ENCODE data around the gene MCC. TPM values are rescaled to one million over a fixed set of nuclear protein-coding genes. Genes with fewer than 3 reads are reported as not detected.

The MCC gene
- total RNA-seq, 1 donor from 2014 or later, result 15.1 TPM

GRCh38 chr5:113319256-113320053 is 168.8 kb downstream of the MCC start:
- Histone ChIP-seq H3K9me3 (ENCODE audit: control insufficient read depth in 3 of 3, low read length in 3 of 3) (no peaks in the 10 kb centered on the region), H3K9ac (ENCODE audit: low read depth in 1 of 3, low read length in 3 of 3) (no peak overlapping the region), H3K36me3 (ENCODE audit: control insufficient read depth in 3 of 3, insufficient read depth in 3 of 3, low read length in 3 of 3) (no peaks in the 10 kb centered on the region), H3K4me3 (ENCODE audit: low read length in 3 of 3) (no peak overlapping the region), H3K4me1 (ENCODE audit: control insufficient read depth in 3 of 3, insufficient read depth in 3 of 3, low read length in 3 of 3) (no peaks in the 10 kb centered on the region), H3K27me3 (ENCODE audit: control insufficient read depth in 3 of 3, insufficient read depth in 3 of 3, low read length in 3 of 3) (no peaks in the 10 kb centered on the region), H3K27ac (ENCODE audit: low read depth, low read length) (no peak overlapping the region)

DNA sequence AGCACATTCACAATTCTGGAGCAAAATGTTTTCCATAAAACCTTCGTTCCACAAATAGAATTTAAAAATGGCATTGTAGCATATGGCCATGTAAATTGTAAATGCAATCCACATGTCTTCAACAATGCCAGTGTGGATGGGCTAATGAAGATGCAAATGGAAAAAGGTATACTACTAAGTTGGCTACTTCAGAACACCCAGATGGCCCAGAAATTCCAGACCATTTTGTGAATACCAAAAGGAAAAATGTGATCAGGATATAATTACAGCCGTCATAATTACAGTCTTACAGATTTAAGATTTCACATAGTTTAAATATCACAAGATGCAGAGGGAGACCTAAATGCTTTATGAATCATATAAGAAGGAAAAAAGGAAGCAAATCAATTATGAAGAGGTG is 170.6 kb downstream of the MCC start:
- Histone ChIP-seq H3K4me3 (ENCODE audit: low read length in 3 of 3) (no peak overlapping the region), H3K4me1 (ENCODE audit: control insufficient read depth in 3 of 3, insufficient read depth in 3 of 3, low read length in 3 of 3) (no peaks in the 10 kb centered on the region), H3K27ac (ENCODE audit: low read depth, low read length) (no peak overlapping the region), H3K9ac (ENCODE audit: low read depth in 1 of 3, low read length in 3 of 3) (no peak overlapping the region), H3K36me3 (ENCODE audit: control insufficient read depth in 3 of 3, insufficient read depth in 3 of 3, low read length in 3 of 3) (no peaks in the 10 kb centered on the region), H3K27me3 (ENCODE audit: control insufficient read depth in 3 of 3, insufficient read depth in 3 of 3, low read length in 3 of 3) (no peaks in the 10 kb centered on the region), H3K9me3 (ENCODE audit: control insufficient read depth in 3 of 3, low read length in 3 of 3) (no peaks in the 10 kb centered on the region)

GRCh38 chr5:113311301-113311700 is 177.0 kb downstream of the MCC start:
- no peak overlapping the region for H3K4me3 ChIP-seq (ENCODE audit: low read length in 3 of 3)
- H3K4me1 ChIP-seq (ENCODE audit: control insufficient read depth in 3 of 3, insufficient read depth in 3 of 3, low read length in 3 of 3), result no peaks in the 10 kb centered on the region
- H3K27me3 ChIP-seq (ENCODE audit: control insufficient read depth in 3 of 3, insufficient read depth in 3 of 3, low read length in 3 of 3), result peaks cover 0 to 2% (median 0%) of the 10 kb centered on the region in 3 donors
- no peak overlapping the region for H3K9ac ChIP-seq (ENCODE audit: low read depth in 1 of 3, low read length in 3 of 3)
- no peak overlapping the region for H3K27ac ChIP-seq (ENCODE audit: low read depth, low read length)
- H3K9me3 ChIP-seq (ENCODE audit: control insufficient read depth in 3 of 3, low read length in 3 of 3), result no peaks in the 10 kb centered on the region
- no peaks in the 10 kb centered on the region for H3K36me3 ChIP-seq (ENCODE audit: control insufficient read depth in 3 of 3, insufficient read depth in 3 of 3, low read length in 3 of 3)

- Histone ChIP-seq H3K4me3 (ENCODE audit: low read length in 3 of 3) (no peak overlapping the region), H3K9me3 (ENCODE audit: control insufficient read depth in 3 of 3, low read length in 3 of 3) (peaks cover 0 to 3% (median 0%) of the 10 kb centered on the region in 3 donors), H3K36me3 (ENCODE audit: control insufficient read depth in 3 of 3, insufficient read depth in 3 of 3, low read length in 3 of 3) (no peaks in the 10 kb centered on the region), H3K27me3 (ENCODE audit: control insufficient read depth in 3 of 3, insufficient read depth in 3 of 3, low read length in 3 of 3) (no peaks in the 10 kb centered on the region), H3K9ac (ENCODE audit: low read depth in 1 of 3, low read length in 3 of 3) (no peak overlapping the region), H3K4me1 (ENCODE audit: control insufficient read depth in 3 of 3, insufficient read depth in 3 of 3, low read length in 3 of 3) (no peaks in the 10 kb centered on the region), H3K27ac (ENCODE audit: low read depth, low read length) (no peak overlapping the region)
Measured at GRCh38 chr5:113302120-113302519, 186.1 kb downstream of the MCC start.

DNA sequence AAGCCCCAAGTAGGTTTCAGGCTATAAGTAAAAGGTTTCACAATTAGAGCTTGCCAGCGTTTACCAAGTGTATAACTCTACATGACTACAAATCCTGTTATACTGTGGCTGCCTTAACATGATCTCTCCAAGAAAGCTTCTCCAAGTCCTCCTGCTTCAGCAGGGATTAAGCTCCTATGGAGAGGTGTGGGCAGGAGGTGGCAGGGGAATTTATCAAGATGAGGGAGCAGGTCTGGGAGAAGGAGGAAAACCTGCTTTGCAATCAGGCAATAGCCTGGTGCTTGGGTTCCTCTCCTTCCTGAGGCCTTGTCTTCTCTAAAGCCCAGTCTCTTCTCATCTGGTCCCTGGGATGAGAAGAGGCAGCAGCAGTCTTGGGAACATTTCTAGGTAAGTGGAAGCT is 188.7 kb downstream of the MCC start:
- H3K27me3 ChIP-seq (ENCODE audit: control insufficient read depth in 3 of 3, insufficient read depth in 3 of 3, low read length in 3 of 3), result no peaks in the 10 kb centered on the region
- peaks cover 0 to 5% (median 3%) of the 10 kb centered on the region in 3 donors for H3K4me1 ChIP-seq (ENCODE audit: control insufficient read depth in 3 of 3, insufficient read depth in 3 of 3, low read length in 3 of 3)
- no peaks in the 10 kb centered on the region for H3K36me3 ChIP-seq (ENCODE audit: control insufficient read depth in 3 of 3, insufficient read depth in 3 of 3, low read length in 3 of 3)
- H3K9ac ChIP-seq (ENCODE audit: low read depth in 1 of 3, low read length in 3 of 3), result no peak overlapping the region
- no peak overlapping the region for H3K4me3 ChIP-seq (ENCODE audit: low read length in 3 of 3)
- H3K9me3 ChIP-seq (ENCODE audit: control insufficient read depth in 3 of 3, low read length in 3 of 3), result no peaks in the 10 kb centered on the region
- H3K27ac ChIP-seq (ENCODE audit: low read depth, low read length), result no peak overlapping the region

- H3K27ac ChIP-seq (ENCODE audit: low read depth, low read length), result no peak overlapping the region
- H3K9ac ChIP-seq (ENCODE audit: low read depth in 1 of 3, low read length in 3 of 3), result no peak overlapping the region
- peaks cover 8 to 15% (median 15%) of the 10 kb centered on the region in 3 donors for H3K4me1 ChIP-seq (ENCODE audit: control insufficient read depth in 3 of 3, insufficient read depth in 3 of 3, low read length in 3 of 3)
- H3K36me3 ChIP-seq (ENCODE audit: control insufficient read depth in 3 of 3, insufficient read depth in 3 of 3, low read length in 3 of 3), result no peaks in the 10 kb centered on the region
- no peaks in the 10 kb centered on the region for H3K9me3 ChIP-seq (ENCODE audit: control insufficient read depth in 3 of 3, low read length in 3 of 3)
- peaks cover 0 to 10% (median 0%) of the 10 kb centered on the region in 3 donors for H3K27me3 ChIP-seq (ENCODE audit: control insufficient read depth in 3 of 3, insufficient read depth in 3 of 3, low read length in 3 of 3)
- H3K4me3 ChIP-seq (ENCODE audit: low read length in 3 of 3), result no peak overlapping the region
Measured at GRCh38 chr5:113296676-113297075, 191.6 kb downstream of the MCC start.

DNA sequence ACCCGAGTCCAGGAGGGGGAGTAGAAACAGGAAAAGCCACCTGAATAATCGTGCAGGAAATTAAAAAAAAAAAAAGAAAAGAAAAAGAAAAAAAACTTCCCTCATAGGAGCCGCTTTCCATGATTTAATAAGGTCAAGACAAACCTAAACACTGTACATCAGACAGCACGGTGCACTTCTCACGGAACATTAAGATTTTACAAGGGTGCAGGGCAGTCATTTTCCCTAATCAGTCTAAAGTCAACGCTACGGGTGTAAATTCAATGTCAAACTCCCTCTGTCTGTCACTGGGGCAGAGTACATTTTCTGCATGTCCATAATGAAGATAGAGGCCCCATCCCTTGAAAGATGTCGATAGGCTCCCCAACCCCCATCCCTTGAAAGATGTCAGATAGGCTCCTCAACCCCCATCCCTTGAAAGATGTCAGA is 193.1 kb downstream of the MCC start:
- no peaks in the 10 kb centered on the region for H3K9me3 ChIP-seq (ENCODE audit: control insufficient read depth in 3 of 3, low read length in 3 of 3)
- H3K4me3 ChIP-seq (ENCODE audit: low read length in 3 of 3), result peak overlapping the region; percentile 67 to 97 (median 83)
- H3K9ac ChIP-seq (ENCODE audit: low read depth in 1 of 3, low read length in 3 of 3), result peak overlapping the region; percentile 39 to 81 (median 52)
- H3K4me1 ChIP-seq (ENCODE audit: control insufficient read depth in 3 of 3, insufficient read depth in 3 of 3, low read length in 3 of 3), result peaks cover 8 to 15% (median 15%) of the 10 kb centered on the region in 3 donors
- peaks cover 0 to 10% (median 0%) of the 10 kb centered on the region in 3 donors for H3K27me3 ChIP-seq (ENCODE audit: control insufficient read depth in 3 of 3, insufficient read depth in 3 of 3, low read length in 3 of 3)
- H3K36me3 ChIP-seq (ENCODE audit: control insufficient read depth in 3 of 3, insufficient read depth in 3 of 3, low read length in 3 of 3), result no peaks in the 10 kb centered on the region
- H3K27ac ChIP-seq (ENCODE audit: low read depth, low read length), result peak overlapping the region; percentile 77

- no peaks in the 10 kb centered on the region for H3K9me3 ChIP-seq (ENCODE audit: control insufficient read depth in 3 of 3, low read length in 3 of 3)
- peak overlapping the region; percentile 50 to 87 (median 81) for H3K9ac ChIP-seq (ENCODE audit: low read depth in 1 of 3, low read length in 3 of 3)
- no peaks in the 10 kb centered on the region for H3K36me3 ChIP-seq (ENCODE audit: control insufficient read depth in 3 of 3, insufficient read depth in 3 of 3, low read length in 3 of 3)
- H3K4me3 ChIP-seq (ENCODE audit: low read length in 3 of 3), result peak overlapping the region; percentile 67 to 97 (median 83)
- peak overlapping the region; percentile 77 for H3K27ac ChIP-seq (ENCODE audit: low read depth, low read length)
- peaks cover 8 to 15% (median 15%) of the 10 kb centered on the region in 3 donors for H3K4me1 ChIP-seq (ENCODE audit: control insufficient read depth in 3 of 3, insufficient read depth in 3 of 3, low read length in 3 of 3)
- H3K27me3 ChIP-seq (ENCODE audit: control insufficient read depth in 3 of 3, insufficient read depth in 3 of 3, low read length in 3 of 3), result peaks cover 0 to 10% (median 0%) of the 10 kb centered on the region in 3 donors
Measured at GRCh38 chr5:113294311-113295110, 193.7 kb downstream of the MCC start.

DNA sequence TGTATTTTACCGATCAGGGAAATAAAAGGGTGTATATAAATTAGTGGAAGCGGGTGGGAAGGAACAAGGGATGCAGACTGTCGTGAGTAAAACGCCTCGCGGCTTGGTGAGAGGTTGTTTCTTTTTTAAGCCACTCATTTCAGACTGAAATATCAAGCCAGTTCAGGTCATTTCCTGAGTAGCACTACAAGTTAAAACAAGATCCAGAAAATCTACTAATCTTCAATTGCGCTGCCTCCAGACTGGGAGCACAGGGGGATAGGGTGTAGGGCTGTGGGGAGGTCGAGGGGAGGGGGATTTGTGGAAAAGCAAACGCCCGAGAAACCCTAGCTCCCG is 194.3 kb downstream of the MCC start:
- H3K4me1 ChIP-seq (ENCODE audit: control insufficient read depth in 3 of 3, insufficient read depth in 3 of 3, low read length in 3 of 3), result peaks cover 8 to 15% (median 15%) of the 10 kb centered on the region in 3 donors
- H3K27ac ChIP-seq (ENCODE audit: low read depth, low read length), result peak overlapping the region; percentile 77
- peak overlapping the region; percentile 50 to 87 (median 81) for H3K9ac ChIP-seq (ENCODE audit: low read depth in 1 of 3, low read length in 3 of 3)
- peak overlapping the region; percentile 67 to 97 (median 83) for H3K4me3 ChIP-seq (ENCODE audit: low read length in 3 of 3)
- no peaks in the 10 kb centered on the region for H3K36me3 ChIP-seq (ENCODE audit: control insufficient read depth in 3 of 3, insufficient read depth in 3 of 3, low read length in 3 of 3)
- peaks cover 0 to 10% (median 0%) of the 10 kb centered on the region in 3 donors for H3K27me3 ChIP-seq (ENCODE audit: control insufficient read depth in 3 of 3, insufficient read depth in 3 of 3, low read length in 3 of 3)
- H3K9me3 ChIP-seq (ENCODE audit: control insufficient read depth in 3 of 3, low read length in 3 of 3), result no peaks in the 10 kb centered on the region
